Left hindlimb (tissue), 1 donor: Measurements from ENCODE around the gene FRMD5.
A peak's percentile ranks its signal among the peaks of the same experiment; 100 is the strongest.
"Not testable (repeated sequence)": the region's sequence is repeated elsewhere in the genome, so short reads cannot be mapped to it uniquely, and the experiment has no call there.

Source experiments
- DNase-seq: peaks from one replicate; pipeline ENCODE4 v3.0.0-alpha.2; 2018

FRMD5 gene

GRCh38 chr15:43879386-43880355 is 315.4 kb downstream of the FRMD5 start:
- DNase-seq = no peak

DNA sequence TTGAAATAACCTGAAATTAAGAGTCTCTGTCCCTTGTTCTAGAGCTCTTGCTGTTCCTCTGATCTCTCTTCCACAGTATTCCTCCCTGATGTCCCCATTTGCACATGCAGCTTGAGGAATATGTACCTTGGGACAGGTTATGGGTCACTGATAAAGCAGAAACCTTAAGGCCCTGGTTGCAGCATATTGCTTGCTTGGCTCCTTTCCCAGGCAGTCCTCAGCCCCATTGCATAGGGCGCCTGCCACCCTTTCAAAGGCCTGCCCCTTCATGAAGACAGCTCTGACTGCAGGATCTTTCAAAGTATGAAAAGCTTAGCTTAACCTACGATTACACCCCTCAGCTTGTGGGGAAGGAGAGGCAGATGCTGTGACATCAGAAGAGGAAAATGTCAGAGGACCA is 316.6 kb downstream of the FRMD5 start:
- no peak for DNase-seq

DNA sequence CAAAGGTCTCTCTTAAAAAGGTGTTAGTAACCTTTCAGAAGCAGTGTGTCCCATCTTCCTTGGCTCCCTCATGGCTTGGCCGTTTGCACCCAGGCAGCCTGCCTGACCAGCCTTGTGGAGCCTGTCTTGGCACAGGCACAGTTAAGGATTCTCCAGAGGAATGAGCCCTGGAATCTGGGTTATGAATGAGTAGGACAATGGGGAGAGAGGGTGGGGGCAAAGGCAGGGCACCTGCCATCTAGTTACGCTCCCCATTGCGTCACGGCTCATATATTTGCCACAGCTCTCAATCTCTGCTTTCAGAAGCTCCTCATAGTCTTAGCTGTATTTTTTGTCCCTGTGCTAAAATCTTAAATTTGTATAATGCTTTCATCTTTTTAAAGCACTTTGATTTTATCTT is 317.7 kb downstream of the FRMD5 start:
- DNase-seq = no peak

DNA sequence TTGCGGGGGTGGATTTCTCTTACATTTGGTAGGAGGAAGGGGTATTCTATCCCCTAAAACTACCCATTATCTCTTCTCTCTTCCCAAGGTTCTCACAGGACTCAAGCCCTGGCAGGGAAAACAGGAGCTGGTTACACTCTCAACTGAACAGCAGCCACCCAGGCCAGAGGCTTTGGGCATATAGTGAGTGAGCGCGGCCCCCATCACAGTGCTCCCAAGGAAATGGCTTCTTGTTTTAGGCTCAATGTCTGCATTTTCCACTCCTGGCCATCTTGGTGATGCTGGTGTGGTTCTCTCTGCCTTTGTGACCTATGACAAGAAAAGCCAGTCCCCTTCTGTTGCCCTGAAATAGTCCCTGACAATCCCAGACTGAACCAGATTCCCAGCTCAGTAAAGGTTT is 318.2 kb downstream of the FRMD5 start:
- no peak for DNase-seq

DNA sequence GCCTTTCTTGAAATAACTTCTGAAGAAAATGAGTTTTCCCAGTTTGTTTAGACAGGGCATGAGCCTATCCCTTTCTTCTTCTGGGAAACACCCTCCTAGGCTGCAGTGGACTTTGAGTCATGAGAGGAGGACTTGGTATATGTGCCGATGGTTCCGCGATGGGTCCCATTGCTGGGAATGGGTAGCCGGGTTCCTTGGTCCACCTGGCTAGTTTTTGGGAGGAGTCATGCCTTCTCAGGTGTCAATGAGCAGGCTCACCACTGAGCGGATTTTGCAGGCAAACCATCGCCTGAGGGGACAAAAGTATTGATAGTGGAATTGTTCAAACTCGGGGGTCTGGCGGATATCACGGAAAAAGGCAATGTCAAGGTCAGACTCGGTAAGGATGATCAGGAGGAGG is 321.4 kb downstream of the FRMD5 start:
- no peak for DNase-seq

DNA sequence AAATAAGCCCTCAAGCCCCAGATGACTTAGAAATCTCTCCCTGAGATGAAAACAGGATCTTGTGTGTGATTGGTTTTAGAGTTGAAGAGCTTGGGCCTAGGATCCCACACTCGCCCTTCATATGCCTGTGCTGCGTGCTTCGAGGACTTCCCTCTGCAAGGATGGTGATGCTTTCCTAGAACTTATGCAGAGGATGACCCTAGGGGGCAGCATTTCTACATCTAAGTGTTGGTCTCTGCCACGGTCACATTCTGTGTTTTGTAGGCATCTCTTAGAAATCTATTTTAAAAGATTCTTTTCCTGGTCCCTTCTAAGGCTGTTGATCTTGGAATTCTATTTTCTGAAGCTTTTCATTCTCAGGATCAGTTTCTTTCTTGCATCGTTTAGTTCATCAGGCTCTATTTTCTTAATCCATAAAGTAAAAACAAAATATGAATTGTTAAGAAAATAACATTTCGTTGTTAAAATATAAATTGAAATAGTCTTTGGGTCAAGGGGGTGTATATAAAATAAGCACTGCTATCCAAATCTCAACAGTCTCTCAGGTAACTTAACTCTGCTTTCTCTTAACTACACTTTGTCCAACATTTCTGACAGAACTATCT is 322.6 kb downstream of the FRMD5 start:
- DNase-seq = no peak

GRCh38 chr15:43871835-43872234 is 323.2 kb downstream of the FRMD5 start:
- DNase-seq = no peak

DNA sequence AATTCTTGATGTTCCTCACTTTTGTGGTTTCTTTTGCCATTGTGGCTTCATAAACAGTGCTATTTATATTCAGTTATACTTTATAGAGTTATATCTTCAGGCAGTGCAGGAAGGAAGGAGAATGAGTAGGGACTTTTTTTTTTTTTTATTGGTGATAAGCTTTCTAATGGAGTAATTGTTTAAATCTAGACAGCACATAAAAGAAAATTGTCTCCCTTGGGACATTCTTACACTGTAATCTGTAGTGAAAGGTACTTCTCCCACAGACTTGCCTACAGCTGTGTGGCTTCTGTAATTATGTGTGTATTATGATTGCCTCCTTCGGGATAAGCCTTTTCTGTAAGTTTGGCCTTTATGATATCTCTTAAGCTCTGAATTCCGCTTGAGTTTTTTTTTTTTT is 326.7 kb downstream of the FRMD5 start:
- no peak for DNase-seq

GRCh38 chr15:43867096-43867495 is 328.0 kb downstream of the FRMD5 start:
- DNase-seq = no peak

GRCh38 chr15:43866636-43867035 is 328.4 kb downstream of the FRMD5 start:
- DNase-seq = not testable (repeated sequence)

GRCh38 chr15:43859546-43859945 is 335.5 kb downstream of the FRMD5 start:
- no peak for DNase-seq

- no peak for DNase-seq
Observed at GRCh38 chr15:43854801-43855200, 340.3 kb downstream of the FRMD5 start.

- DNase-seq = no peak
Observed at GRCh38 chr15:43852607-43853006, 342.5 kb downstream of the FRMD5 start.

DNA sequence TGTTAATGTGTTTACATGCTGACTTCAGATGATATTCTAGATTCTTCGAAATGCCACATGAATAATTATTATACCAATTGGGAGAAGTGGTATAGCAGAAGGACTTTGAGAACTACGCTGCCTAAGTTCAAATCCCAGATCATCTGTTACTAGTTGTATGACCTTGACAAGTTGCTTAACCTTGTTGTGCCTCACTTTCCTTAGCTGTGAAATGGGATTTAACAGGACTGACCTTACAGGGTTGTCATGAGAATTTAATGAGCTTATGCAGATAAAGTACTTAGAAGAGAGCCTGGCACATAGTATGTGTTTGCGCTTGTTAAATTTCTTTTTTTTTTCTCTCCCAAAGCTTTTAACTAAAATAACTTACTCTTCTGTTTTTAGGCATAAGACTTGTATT is 343.8 kb downstream of the FRMD5 start:
- no peak for DNase-seq

GRCh38 chr15:43845421-43845820 is 349.6 kb downstream of the FRMD5 start:
- no peak for DNase-seq

DNA sequence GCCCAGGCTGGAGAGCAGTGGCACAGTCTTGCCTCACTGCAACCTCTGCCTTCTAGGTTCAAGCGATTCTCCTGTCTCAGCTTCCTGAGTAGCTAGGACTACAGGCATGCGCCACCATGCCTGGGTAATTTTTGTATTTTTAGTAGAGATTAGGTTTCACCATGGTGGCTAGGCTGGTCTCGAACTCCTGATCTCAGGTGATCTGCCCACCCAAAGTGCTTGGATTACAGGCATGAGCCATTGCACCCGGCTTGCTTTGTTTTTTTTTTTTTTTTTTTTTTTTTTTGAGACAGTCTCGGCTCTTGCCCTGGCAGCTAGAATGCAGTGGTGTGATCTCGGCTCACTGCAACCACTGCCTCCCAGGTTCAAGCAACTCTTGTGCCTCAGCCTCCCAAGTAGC is 362.6 kb downstream of the FRMD5 start:
- not testable (repeated sequence) for DNase-seq

GRCh38 chr15:43831519-43832052 is 363.5 kb downstream of the FRMD5 start:
- DNase-seq = not testable (repeated sequence)

DNA sequence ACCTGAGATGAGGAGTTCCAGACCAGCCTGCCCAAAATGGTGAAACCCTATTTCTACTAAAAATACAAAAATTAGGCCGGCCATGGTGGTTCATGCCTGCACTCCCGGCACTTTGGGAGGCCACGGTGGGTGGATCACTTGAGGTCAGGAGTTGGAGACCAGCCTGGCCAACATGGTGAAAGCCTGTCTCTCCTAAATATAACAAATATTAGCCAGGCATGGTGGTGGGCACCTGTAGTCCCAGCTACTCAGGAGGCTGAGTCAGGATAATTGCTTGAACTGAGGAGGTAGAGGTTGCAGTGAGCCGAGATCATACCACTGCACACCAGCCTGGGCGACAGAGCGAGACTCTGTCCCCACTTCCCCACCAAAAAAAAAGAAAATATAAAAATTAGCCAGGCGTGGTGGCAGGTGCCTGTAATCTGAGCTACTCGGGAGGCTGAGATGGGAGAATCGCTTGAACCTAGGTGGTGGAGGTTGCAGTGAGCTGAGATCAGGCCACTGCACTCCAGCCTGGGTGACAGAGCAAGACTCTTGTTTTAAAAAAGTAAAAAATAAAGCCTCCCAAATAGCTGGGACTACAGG is 364.3 kb downstream of the FRMD5 start:
- DNase-seq = not testable (repeated sequence)

DNA sequence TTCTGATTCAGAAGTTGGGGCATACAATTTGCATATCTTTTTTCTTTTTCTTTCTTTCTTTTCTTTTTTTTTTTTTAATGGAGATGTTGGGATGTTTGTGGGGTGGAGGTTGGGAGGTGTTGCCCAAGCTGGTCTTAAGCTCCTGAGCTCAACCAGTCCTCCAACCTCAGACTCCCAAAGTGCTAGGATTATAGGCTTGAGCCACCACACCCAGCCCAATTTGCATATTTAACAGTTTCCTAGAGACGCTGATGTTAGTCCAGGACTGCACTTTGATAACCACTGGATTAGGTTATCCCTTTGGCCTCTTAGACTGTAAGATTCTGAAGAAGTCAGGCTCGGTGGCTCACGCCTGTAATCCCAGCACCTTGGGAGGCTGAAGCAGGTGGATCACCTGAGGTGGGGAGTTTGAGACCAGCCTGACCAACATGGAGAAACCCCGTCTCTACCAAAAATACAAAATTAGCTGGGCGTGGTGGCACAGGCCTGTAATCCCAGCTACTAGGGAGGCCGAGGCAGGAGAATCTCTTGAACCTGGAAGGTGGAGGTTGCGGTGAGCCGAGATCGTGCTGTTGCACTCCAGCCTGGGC is 365.0 kb downstream of the FRMD5 start:
- DNase-seq = not testable (repeated sequence)

GRCh38 chr15:43828061-43828657 is 366.9 kb downstream of the FRMD5 start:
- no peak for DNase-seq

GRCh38 chr15:43826508-43827341 is 368.3 kb downstream of the FRMD5 start, which contains the start of gene WDR76:
TSS of gene WDR76 (plus strand) at chr15:43827002. CDS start at chr15:43827033, 31 bp downstream.
- DNase-seq = peak; percentile 87
